Measurements from ENCODE around the gene ARHGEF11.

- TF ChIP-seq ZZZ3 (IDR thresholded peaks at IDR 0.05) (no peak), U2AF2 (optimal IDR thresholded peaks at IDR 0.05; ENCODE audit: low read depth, low read length) (no peak), ZMIZ1 (IDR thresholded peaks at IDR 0.05; ENCODE audit: low read depth in 2 of 2, low read length in 2 of 2) (no peak)
Measured at GRCh38 chr1:157001304-157001703, 44.2 kb downstream of the ARHGEF11 start.

Data from K562 (cell line).